ENCODE measurements around the gene TMEM184A. TPM values are rescaled to one million over a fixed set of nuclear protein-coding genes. Genes with fewer than 3 reads are reported as not detected.

Gene TMEM184A
- total and polyA plus RNA-seq, 2 of the 13 experiments (the other 11 are each of a cell fraction or from before 2014, with no cell fraction given), result 9.5 to 20.4 TPM

DNA sequence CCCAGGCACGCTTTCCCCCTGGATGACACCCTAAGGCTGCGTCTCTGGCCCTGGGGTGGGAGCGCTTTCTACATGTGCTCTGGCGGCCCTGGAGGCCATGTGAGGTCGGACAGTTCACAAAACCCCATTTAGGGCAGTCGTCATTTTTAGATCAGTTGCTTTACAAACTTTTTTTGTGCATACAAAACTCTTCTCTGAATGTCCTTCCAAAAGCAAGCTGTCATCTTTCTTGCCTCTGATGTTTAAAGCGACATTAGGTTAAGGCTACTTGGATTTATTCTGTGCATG, 19.6 kb downstream of the TMEM184A start:
- BruUV-seq (replicated peaks), result no TSS peak
- Histone ChIP-seq H3K36me3 (replicated peaks in 1 of 2; ENCODE audit: control insufficient read depth in 1 of 2, insufficient read depth in 2 of 2, low read length in 2 of 2) (peaks cover 15 to 27% of the 10 kb centered on the region in 2 experiments; a peak in 4 of 5 replicates), H3K4me3 (replicated peaks in 1 of 3; ENCODE audit: insufficient read depth in 1 of 3, low read depth in 2 of 3, low read length in 3 of 3) (peak overlapping the region in 1 of 3 experiments; percentile 68; a peak in 3 of 6 replicates), H3K27me3 (ENCODE audit: control insufficient read depth in 1 of 2, insufficient read depth in 2 of 2, low read length in 2 of 2) (no peaks in the 10 kb centered on the region; a peak in 1 of 5 replicates), H3K9me3 (ENCODE audit: low read length) (no peaks in the 10 kb centered on the region), H2AFZ (ENCODE audit: low read length) (no peak overlapping the region), H3K9ac (ENCODE audit: insufficient read depth, low read depth, low read length) (peak overlapping the region; percentile 82), H3K4me1 (ENCODE audit: insufficient read depth, low read length) (peaks cover 60% of the 10 kb centered on the region), H4K20me1 (ENCODE audit: insufficient read depth, low read length) (peaks cover 15% of the 10 kb centered on the region; the same call in 1 of the 2 replicates), H3K79me2 (ENCODE audit: insufficient read depth, low read length) (peaks cover 59% of the 10 kb centered on the region), H3K4me2 (ENCODE audit: low read depth, low read length) (peak overlapping the region; percentile 83), H3K27ac (ENCODE audit: extremely low read length, insufficient read depth, low read length) (peak overlapping the region; percentile 85)
- FAIRE-seq (no peak), ATAC-seq (no peak), DNase-seq (ENCODE audit: low spot score) (no peak)
- intact Hi-C loops (cut with micrococcal nuclease; ENCODE audit: unreplicated experiment) (loop anchor here (2.0 kb wide), 2 partner anchors 18 to 30 kb away; no protein-coding TSS in a partner anchor), in situ Hi-C loops (cut with HindIII; ENCODE audit: extremely low pct_ligation_motif_present, low pct_unique_long_range_greater_than_20kb) (no loop called here)
- CTCF ChIA-PET (ENCODE audit: low intra/inter-chr PET ratio, low total read pairs), result no interaction called here
- POLR2A ChIA-PET, result interaction anchor here (1.6 to 7.0 kb wide), 3 partner anchors 20 to 34 kb away, joined by 5 to 108 read pairs (median 13); partner anchors contain the start of genes PSMG3 and TMEM184A
- WGBS (ENCODE audit: low lambda C conversion rate), result 59% methylated on average over 3 of the region's 7 CpGs
- TF ChIP-seq ZNF441 (CRISPR knock-in tag; IDR thresholded peaks at IDR 0.05; ENCODE audit: borderline replicate concordance) (0 out of 2 replicates have a peak, but pooled peaks have one; percentile 5), ZNF879 (CRISPR knock-in tag; IDR thresholded peaks at IDR 0.05) (0 out of 2 replicates have a peak, but pooled peaks have one; percentile 56), ZNF354B (CRISPR knock-in tag; IDR thresholded peaks at IDR 0.05) (no peak), PRPF4 (IDR thresholded peaks at IDR 0.05; ENCODE audit: low read depth, low read length, poor library complexity, severe bottlenecking) (peak; percentile 67)
- TF ChIP-seq, protein P1, sequence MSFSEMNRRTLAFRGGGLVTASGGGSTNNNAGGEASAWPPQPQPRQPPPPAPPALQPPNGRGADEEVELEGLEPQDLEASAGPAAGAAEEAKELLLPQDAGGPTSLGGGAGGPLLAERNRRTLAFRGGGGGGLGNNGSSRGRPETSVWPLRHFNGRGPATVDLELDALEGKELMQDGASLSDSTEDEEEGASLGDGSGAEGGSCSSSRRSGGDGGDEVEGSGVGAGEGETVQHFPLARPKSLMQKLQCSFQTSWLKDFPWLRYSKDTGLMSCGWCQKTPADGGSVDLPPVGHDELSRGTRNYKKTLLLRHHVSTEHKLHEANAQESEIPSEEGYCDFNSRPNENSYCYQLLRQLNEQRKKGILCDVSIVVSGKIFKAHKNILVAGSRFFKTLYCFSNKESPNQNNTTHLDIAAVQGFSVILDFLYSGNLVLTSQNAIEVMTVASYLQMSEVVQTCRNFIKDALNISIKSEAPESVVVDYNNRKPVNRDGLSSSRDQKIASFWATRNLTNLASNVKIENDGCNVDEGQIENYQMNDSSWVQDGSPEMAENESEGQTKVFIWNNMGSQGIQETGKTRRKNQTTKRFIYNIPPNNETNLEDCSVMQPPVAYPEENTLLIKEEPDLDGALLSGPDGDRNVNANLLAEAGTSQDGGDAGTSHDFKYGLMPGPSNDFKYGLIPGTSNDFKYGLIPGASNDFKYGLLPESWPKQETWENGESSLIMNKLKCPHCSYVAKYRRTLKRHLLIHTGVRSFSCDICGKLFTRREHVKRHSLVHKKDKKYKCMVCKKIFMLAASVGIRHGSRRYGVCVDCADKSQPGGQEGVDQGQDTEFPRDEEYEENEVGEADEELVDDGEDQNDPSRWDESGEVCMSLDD (CRISPR knock-in tag; IDR thresholded peaks at IDR 0.05; ENCODE audit: borderline replicate concordance), result 0 out of 2 replicates have a peak, but pooled peaks have one; percentile 15

Measured in HepG2 (cell line).